Right lobe of liver (tissue), 6 donors: Measurements from ENCODE around the gene MAMSTR. TPM values are rescaled to one million over a fixed set of nuclear protein-coding genes. Genes with fewer than 3 reads are reported as not detected.

Source experiments
- ATAC-seq, 4 donors: fragments of 200-7000 bp; cut with Tn5 transposase; one replicate each; pipeline ENCODE4 v1.9.1; 2020; ENCODE audit warnings: mild to moderate bottlenecking in 4 of 4, moderate library complexity in 4 of 4
- DNase-seq, 3 donors: peaks; one replicate each; pipeline ENCODE4 v3.0.0-alpha.2; 2020
- H3K27ac ChIP-seq, 3 donors: fragments of 200-600 bp; one replicate each; pipeline ENCODE4 v1.8.0; 2022
- H3K27me3 ChIP-seq, 2 donors: fragments of 200-600 bp; one replicate each; pipeline ENCODE4 v1.8.0; 2022
- H3K36me3 ChIP-seq, 4 donors: fragments of 200-600 bp; sonication (generic) in 1 of 4; one replicate each; pipeline versions ENCODE4 v1.5.1 to v1.8.0; 2017 to 2022; ENCODE audit warnings: control low read depth in 1 of 4
- H3K4me1 ChIP-seq, 4 donors: fragments of 200-600 bp; sonication (generic) in 1 of 4; one replicate each; pipeline versions ENCODE4 v1.5.1 to v1.8.0; 2017 to 2022; ENCODE audit warnings: control low read depth in 1 of 4
- H3K4me3 ChIP-seq, 3 donors: fragments of 200-600 bp; one replicate each; pipeline ENCODE4 v1.8.0; 2022
- H3K9me3 ChIP-seq, 4 donors: fragments of 200-600 bp; sonication (generic) in 1 of 4; one replicate each; pipeline versions ENCODE4 v1.5.1 to v1.8.0; 2017 to 2022; ENCODE audit warnings: control low read depth in 1 of 4
- CTCF ChIP-seq, 4 donors: fragments of 200-600 bp in 3 of 4; fragments of 450-650 bp in 1 of 4; IDR thresholded peaks; one replicate each; pipeline versions ENCODE4 v1.5.1 to v1.8.0; 2016 to 2022; ENCODE audit warnings: antibody characterized with exemption in 4 of 4, mild to moderate bottlenecking in 2 of 4
- POLR2A ChIP-seq: fragments of 450-650 bp; IDR thresholded peaks from one replicate; pipeline ENCODE4 v1.6.1; 2017; ENCODE audit warnings: antibody characterized with exemption, mild to moderate bottlenecking
- WGBS: methylation state at CpG from one replicate; pipeline ENCODE4 v1.1.6; 2018; ENCODE audit warnings: low coverage, low lambda C conversion rate; ENCODE audit not compliant: insufficient coverage; ENCODE audit errors: missing lambda C conversion rate; 5-methylcytosine and 5-hydroxymethylcytosine counted together
- intact Hi-C, 2 donors: fragments of 100-400 bp; cut with DNase I; formaldehyde crosslinking; loops; one replicate each; pipeline versions ENCODE4 v1.11.2 to v1.14.1; 2022
- total RNA-seq, 6 experiments: library from RNA; depleted of rRNA in 2 of 6; stranded (reverse); fragments of >200 nt in 2 of 6; fragmentation: NEBNext Ultra II Directional in 3 of 6; extraction: Animal tissue kit (Norgen Biotek cat#: 25700) in 3 of 6; gene quantifications; one replicate each; pipeline versions ENCODE4 v1.1.0 to v1.2.4, GENCODE V29; 2016 to 2023
- donor health status: DM: no; HTN: yes; CAD: no.
- donor health status: DM: no; HTN: no; CAD: no.
- donor health status: DM: no; HTN: no; CAD: no.
- donor health status: DM: no; HTN: yes; CAD: no.
- donor health status: DM: no; HTN: yes; CAD: no.

MAMSTR gene
- total RNA-seq, 6 experiments from 2014 or later: 0.22 to 0.37 (median 0.24) TPM; not detected in 1

- ATAC-seq (no peak), DNase-seq (no peak)
- no peaks in the 10 kb centered on the region for H3K27me3 ChIP-seq
- TF ChIP-seq POLR2A (no peak), CTCF (IDR thresholded peaks at IDR 0.05) (no peak)
- intact Hi-C loops: loop anchor here in 1 of 2 donors (10.0 kb wide), 3 partner anchors 63 to 163 kb away; partner anchors contain the start of gene HSD17B14
- no peak overlapping the region for H3K4me3 ChIP-seq
- no peak overlapping the region for H3K27ac ChIP-seq
- peaks cover 0 to 6% (median 3%) of the 10 kb centered on the region in 4 donors for H3K4me1 ChIP-seq
- H3K36me3 ChIP-seq: no peaks in the 10 kb centered on the region
- H3K9me3 ChIP-seq: no peaks in the 10 kb centered on the region
- 50% methylated on average over 1 of the region's 10 CpGs for WGBS
These were observed 48.0 kb downstream of the MAMSTR start for GRCh38 chr19:48671446-48671995.

GRCh38 chr19:48670699-48671445 is 48.7 kb downstream of the MAMSTR start:
- TF ChIP-seq CTCF (IDR thresholded peaks at IDR 0.05) (no peak), POLR2A (no peak)
- Histone ChIP-seq H3K4me1 (peaks cover 0 to 6% (median 3%) of the 10 kb centered on the region in 4 donors), H3K27ac (no peak overlapping the region), H3K36me3 (no peaks in the 10 kb centered on the region), H3K9me3 (no peaks in the 10 kb centered on the region), H3K4me3 (no peak overlapping the region), H3K27me3 (no peaks in the 10 kb centered on the region)
- intact Hi-C loops: loop anchor here in 1 of 2 donors (10.0 kb wide), 3 partner anchors 64 to 164 kb away; partner anchors contain the start of gene HSD17B14
- ATAC-seq (no peak), DNase-seq (no peak)
- WGBS: 67% methylated on average over 11 of the region's 21 CpGs

GRCh38 chr19:48669903-48670668 is 49.4 kb downstream of the MAMSTR start:
- Histone ChIP-seq H3K36me3 (no peaks in the 10 kb centered on the region), H3K27me3 (no peaks in the 10 kb centered on the region), H3K27ac (no peak overlapping the region), H3K9me3 (no peaks in the 10 kb centered on the region), H3K4me1 (peaks cover 0 to 3% (median under 1%) of the 10 kb centered on the region in 4 donors), H3K4me3 (no peak overlapping the region)
- intact Hi-C loops: loop anchor here in 1 of 2 donors (10.0 kb wide), 3 partner anchors 65 to 165 kb away; partner anchors contain the start of gene HSD17B14
- TF ChIP-seq POLR2A (no peak), CTCF (IDR thresholded peaks at IDR 0.05) (no peak)
- no peak for ATAC-seq
- 92% methylated on average over 2 of the region's 26 CpGs for WGBS
- DNase-seq: no peak

GRCh38 chr19:48668761-48669160 is 50.8 kb downstream of the MAMSTR start:
- Histone ChIP-seq H3K27me3 (no peaks in the 10 kb centered on the region), H3K4me1 (no peaks in the 10 kb centered on the region), H3K9me3 (no peaks in the 10 kb centered on the region), H3K27ac (no peak overlapping the region), H3K4me3 (no peak overlapping the region), H3K36me3 (no peaks in the 10 kb centered on the region)
- DNase-seq (no peak), ATAC-seq (no peak)
- 100% methylated on average over 2 of the region's 2 CpGs for WGBS
- intact Hi-C loops: no loop called here
- TF ChIP-seq POLR2A (no peak), CTCF (IDR thresholded peaks at IDR 0.05) (no peak)
